Measurements from ENCODE around the gene SEZ6L. TPM values are rescaled to one million over a fixed set of nuclear protein-coding genes. Genes with fewer than 3 reads are reported as not detected.

Gene SEZ6L
- total RNA-seq, 1 donor from 2014 or later = 0.18 TPM

GRCh38 chr22:26334232-26334631, 165.0 kb downstream of the SEZ6L start:
- DNase-seq (ENCODE audit: low spot score) = no peak

DNA sequence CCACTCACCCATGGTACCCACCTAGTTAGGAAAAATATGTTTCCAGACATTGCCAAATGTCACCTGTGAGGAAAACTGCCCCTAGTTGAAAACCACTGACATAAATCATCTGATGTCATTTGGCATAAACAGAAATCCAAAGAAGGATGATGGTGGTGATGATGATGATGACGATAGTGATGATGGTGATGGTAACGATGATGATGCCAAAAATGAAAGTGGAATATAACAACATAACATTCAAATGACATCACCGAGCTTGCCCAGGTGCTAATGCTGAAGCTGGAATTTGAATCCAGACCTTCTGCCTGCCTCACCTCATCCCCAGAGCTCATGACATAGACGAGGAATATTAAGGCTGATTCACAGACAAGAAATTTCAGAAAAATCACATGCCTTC, 167.5 kb downstream of the SEZ6L start:
- no peak for DNase-seq (ENCODE audit: low spot score)

DNA sequence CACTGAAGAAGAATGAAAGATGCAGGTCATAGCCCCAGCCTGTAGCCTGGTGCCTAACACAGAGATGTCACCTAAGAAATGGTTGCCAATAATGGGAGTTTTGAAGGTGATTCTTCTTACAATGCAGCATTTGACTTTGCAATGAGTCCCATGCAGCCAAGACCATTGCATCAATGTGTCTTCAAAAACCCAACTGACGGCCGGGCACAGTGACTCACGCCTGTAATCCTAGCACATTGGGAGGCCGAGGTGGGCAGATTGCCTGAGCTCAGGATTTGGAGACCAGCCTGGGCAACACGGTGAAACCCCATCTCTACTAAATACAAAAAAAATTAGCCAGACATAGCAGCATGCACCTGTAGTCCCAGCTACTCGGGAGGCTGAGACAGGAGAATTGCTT, 170.5 kb downstream of the SEZ6L start:
- DNase-seq (ENCODE audit: low spot score) = no peak

- DNase-seq (ENCODE audit: low spot score) = no peak
Observed at GRCh38 chr22:26342745-26343410, 173.6 kb downstream of the SEZ6L start.

DNA sequence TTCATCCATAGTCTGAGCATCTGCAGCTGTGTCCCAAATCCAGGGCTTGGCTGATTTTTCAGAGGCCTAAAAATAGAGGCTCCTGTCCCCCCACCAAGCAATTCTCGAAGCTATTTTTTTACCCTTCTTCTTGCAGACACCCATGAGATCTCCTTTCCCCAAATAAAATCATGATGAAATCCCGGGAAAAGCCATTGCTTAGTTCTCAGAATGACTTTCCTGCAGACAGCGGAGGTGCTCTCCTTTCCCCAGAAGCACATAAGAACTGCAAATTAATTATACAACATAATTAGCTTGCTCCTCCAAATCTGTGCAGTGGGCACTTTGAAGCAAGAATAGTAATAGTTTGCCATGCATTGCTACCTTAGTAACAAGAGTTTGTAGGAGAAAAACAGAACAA, 176.2 kb downstream of the SEZ6L start:
- DNase-seq (ENCODE audit: low spot score) = no peak

DNA sequence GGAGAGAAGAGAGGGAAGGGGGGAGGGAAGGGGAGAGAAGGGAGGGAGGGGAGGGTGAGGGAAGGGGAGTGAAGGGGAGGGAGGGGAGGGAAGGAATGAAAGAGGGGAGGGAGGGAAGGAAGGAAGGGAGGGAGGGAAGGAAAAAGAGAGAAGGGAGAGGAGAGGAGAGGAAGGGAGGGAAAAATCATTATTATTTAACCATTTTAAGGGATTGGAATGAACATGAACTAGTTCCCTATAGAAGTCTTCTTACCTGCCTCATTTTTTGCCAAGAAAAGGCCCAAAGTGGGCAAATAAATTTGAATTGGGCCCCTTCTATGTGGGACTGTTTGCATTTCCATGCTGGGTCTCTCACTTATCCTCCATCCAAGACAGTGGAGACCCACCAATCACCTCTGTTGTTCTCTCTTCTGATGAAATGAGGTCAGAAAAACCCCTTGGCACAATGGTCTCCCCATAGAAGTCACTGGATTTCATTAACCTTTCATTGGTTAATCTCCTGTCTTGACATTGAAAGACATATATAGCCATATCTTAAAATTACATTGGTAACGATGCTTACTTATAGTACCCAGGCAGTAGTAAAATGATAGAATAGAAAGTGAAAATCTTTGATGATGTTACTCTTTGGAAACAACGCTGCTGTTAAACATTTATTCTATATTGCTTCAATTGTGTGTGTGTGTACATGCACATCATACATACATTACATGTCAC, 179.7 kb downstream of the SEZ6L start:
- no peak for DNase-seq (ENCODE audit: low spot score)

DNA sequence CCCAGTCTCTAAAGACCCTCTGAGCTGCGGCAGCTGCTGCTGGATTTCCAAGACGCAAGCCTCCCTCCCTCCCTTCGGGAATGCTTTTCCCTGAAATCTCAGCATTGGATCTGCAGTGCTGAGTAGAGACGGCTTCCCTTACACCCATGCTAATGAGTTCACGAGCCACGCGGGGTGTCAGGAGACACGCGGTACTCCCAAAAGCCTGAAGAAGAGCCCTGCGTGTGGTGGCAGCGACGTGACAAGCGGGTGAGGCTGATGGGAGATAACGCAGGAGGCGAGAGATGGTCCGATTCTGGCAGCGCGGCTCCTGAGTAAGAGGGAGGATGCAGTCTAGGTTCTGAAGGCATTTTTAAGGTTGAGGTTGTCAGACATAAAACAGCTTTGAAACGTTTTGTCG, 185.4 kb downstream of the SEZ6L start:
- no peak for DNase-seq (ENCODE audit: low spot score)

DNA sequence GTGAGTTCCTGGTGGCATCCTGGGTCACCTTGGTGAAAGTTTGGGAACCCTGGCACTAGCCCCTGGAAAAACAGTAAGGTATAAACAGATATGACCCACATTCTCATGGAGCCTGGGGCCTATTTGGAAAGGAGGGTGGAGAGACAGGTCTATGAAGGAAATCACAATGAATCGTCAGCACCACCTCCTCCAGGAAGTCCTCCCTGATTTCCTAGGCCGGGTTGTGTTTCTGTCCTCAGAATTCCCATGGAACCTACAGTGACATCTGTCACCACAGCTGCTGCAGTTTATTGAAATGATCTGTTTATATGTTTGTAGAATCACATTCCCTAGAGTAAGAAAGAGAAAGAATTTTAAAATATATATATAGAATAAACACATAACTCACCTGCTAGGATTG, 188.0 kb downstream of the SEZ6L start:
- DNase-seq (ENCODE audit: low spot score) = no peak

DNA sequence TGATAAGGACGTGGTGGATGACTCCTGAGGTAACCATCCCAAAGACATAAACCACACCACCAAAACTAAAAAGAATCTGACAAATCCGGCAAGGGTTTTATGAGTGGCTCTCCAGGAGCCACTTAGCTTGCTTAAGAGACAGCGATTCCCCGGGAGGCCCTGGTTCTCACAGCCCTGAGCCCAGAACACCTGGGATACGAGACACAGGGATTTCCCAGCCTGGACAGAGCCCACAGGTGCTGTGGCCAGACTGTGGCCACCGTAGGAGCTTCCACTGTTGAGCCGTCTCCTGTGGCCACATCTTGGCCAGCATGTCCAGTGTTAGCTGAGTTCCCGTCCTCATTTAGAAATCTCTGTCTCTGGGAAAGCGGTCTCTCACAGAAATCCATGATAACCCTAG, 188.6 kb downstream of the SEZ6L start:
- DNase-seq (ENCODE audit: low spot score) = no peak

- no peak for DNase-seq (ENCODE audit: low spot score)
Observed at GRCh38 chr22:26359156-26359555, 189.9 kb downstream of the SEZ6L start.

GRCh38 chr22:26360169-26360885, 191.1 kb downstream of the SEZ6L start:
- peak; percentile 66 for DNase-seq (ENCODE audit: low spot score)

DNA sequence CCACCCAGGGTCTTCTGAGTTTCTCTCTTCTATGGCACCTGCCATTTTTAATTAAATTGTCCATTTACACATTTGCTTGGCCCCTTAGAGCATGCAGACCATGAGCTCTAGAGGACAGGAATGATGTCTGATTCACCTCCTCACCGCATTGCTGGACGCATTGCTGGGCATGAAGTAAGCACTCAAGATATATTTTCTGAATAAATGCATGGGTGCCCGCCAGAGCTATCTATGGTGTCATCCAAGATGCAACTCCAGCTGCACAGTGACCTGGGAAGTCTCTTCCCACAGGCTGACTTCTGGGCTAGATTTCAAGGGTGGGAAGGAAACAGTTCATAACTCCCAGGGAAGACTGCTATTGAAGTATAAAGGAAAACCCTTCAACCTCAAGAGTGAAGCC, 193.2 kb downstream of the SEZ6L start:
- DNase-seq (ENCODE audit: low spot score) = no peak

DNA sequence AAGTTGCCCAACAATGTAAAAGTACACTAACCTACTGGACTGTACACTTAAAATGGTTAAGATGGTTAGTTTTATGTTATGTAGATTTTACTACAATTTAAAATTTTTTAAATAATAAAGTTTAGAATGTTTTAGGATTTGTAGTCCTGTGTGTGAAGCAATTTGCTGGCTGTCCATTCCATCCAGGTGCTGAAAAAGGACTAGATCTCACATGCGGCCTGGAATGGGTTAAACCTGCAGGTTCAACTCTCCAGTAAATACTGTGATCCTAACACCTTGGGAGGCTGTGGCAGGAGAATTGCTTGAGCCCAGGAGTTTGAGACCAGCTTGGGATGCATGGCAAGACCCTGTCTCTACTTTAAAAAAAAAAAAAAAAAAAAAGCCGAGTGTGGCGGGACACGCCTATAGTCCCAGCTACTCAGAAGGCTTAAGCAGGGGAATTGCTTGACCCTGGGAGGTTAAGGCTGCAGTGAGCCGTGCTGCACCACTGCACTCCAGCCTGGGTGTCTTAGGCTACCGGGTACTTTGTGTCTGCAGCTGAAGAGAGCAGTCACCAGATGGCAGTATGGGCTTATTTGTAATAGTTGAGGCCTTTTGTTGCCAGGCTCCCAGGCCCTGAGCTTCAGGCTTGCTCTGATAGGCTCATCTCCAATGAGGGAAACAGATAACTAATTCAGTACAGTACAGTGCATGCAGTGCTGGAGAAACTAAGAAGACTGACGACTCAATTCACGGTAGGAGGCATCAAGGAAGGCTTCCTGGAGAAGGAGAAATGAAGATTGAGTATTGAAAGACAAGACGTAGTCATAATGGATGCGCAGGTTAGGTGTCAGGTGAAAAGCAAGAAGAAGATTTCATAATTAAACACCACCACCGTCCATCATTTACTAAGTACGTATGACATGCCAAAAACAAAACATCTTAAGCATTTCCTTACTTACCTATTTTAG, 195.1 kb downstream of the SEZ6L start:
- peak; percentile 59 for DNase-seq (ENCODE audit: low spot score)

DNA sequence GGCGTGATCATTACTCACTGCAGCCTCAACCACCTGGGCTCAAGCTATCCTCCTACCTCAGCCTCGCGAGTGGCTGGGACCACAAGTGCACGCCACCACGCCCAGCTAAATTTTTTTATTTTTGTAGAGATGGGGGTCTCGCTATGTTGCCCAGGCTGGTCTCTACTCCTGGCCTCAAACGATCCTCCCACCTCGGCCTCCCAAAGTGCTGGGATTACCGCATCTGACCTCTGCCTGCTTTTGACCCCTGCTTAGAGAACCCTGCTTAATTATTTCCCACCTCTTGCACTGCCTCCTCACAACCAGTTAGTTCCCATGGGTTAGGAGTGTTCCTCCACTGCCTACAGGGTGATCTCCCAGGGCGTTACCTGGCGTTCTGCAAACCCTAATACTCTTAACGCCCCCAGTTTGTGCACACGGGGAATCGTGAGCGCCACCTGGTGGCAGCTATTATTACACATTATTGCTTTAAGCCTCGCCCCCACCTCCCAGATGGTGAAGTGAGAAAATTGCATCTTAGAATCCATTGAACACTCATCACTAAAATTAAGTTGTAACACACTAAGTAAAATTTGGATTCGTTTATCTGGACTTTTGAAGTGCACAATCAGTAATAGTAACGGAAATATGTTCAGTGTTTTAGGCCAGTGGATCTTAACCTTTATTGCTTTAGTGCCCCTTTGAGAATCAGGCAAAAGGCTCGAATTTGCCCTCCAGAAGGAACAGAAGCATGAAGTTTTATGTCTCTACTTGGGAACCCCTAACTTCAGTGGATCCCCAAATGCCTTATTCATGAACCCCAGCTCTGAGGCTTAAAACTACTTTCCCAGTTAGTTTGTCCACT, 198.4 kb downstream of the SEZ6L start:
- DNase-seq (ENCODE audit: low spot score) = no peak

GRCh38 chr22:26372890-26373289, 203.6 kb downstream of the SEZ6L start:
- DNase-seq (ENCODE audit: low spot score) = no peak

DNA sequence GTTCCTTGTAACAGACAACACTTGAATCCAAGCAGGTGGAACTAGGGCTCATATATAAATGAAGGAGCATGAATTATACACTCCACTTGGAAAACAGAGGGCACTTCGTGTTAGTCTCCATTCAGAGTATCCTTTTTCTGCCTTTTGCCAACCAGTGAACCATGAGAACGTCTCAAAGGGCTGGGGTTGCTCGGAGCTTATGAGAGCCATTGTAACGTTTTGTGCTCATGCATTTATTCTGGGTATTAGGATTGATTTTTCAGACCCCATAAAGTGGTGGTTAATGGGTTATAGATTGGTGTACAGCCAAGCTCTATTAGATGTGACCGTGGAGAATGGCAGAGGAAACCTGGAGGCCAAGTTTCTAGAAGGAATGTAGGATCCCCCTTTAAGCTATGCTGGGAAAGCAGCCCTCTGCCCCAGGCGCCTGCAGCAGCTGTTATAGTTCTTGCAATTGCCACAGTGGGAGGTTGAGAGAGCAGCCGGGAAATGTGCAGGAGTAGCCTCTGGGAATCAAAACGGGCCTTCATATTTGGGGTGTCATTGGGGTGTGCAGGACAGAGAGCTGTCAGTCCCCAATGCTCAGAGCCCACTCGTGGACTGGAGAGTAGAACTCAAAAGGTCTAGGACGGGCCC, 205.2 kb downstream of the SEZ6L start:
- no peak for DNase-seq (ENCODE audit: low spot score)

DNA sequence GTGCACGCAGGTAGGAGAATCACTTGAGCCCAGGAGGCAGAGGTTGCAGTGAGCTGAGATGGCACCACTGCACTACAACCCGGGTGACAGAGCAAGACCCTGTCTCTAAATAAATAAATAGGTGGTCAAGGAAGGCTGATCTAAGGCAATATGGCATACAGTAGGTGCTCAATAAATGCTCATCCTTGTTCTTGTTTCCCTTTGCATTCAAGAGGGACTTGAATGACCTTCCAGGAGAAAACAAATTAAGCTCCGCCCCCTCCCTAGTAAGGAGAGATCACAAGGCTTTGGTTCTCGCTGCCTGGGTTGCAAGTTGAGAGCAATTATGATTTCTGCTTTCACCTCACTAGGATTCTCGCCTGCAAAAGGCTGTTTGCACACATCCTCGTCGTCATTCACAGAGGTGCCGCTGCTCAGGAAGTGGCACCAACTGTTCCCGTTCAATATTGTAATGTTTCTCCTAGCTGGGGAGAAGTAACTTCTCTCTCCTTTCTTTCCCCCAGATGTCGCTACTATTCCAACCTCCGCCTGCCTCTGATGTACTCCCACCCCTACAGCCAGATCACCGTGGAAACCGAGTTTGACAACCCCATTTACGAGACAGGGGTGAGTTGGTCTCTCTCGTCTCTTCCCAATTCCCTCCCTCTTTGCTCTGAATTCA, 208.0 kb downstream of the SEZ6L start:
- DNase-seq (ENCODE audit: low spot score) = no peak

DNA sequence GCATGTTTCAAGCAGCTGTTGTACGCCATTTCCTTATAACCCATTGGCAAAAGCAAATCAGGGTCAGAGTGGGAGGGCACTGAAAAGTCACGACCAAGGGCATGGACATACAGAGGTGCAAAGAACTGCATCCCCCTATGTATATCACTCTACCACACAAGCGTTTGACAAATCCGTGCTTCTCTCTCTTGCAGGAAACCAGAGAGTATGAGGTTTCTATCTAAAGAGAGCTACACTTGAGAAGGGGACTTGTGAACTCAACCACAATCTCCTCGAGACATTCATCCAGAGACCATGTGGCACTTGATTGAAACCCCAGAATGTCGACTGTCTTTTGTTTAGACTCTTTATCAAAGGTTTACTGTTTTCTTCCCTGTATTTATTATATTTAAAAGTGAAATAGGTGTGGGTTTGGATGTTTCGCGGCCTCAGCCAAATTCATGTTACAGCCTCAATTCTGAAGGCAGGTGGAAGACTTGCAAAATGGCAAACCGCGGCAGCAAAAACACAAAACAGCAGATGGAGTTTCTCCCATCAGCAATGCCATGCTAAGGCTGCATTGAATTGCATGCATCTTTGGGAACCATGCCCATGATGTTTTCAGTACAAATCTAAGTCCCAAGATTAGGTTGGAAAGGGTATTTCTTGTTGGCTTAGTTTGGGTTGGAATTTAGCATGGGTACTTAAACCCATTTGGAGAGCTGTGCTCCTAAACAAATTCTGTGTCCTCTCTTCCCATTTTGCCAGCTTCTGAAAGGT, 211.0 kb downstream of the SEZ6L start:
- no peak for DNase-seq (ENCODE audit: low spot score)

GRCh38 chr22:26382782-26383181, 213.5 kb downstream of the SEZ6L start:
- DNase-seq (ENCODE audit: low spot score) = no peak
